ENCODE data around the gene RBP4.

Gene RBP4

DNA sequence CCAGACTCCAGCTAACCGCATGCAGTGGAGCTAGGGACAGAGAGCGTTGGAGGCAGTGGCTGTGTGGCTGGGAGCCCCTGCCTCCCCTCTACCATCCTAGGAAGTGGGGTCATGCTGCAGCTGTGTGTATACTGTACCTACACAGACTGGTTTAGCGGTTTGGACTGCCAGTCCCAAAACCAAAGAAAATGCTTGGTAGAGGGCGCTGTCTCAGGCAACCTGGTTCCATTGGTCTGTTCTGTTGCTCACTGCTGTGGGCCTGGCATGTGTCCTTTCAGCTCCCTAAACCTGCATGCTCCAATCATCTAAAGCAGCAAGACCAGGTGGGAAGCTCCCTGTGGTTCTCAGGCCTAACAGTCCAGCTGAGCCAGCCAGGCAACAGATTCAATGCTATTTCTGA is 4.5 kb downstream of the RBP4 start:
- no peak for DNase-seq (ENCODE audit: low read depth in 3 of 3)

DNA sequence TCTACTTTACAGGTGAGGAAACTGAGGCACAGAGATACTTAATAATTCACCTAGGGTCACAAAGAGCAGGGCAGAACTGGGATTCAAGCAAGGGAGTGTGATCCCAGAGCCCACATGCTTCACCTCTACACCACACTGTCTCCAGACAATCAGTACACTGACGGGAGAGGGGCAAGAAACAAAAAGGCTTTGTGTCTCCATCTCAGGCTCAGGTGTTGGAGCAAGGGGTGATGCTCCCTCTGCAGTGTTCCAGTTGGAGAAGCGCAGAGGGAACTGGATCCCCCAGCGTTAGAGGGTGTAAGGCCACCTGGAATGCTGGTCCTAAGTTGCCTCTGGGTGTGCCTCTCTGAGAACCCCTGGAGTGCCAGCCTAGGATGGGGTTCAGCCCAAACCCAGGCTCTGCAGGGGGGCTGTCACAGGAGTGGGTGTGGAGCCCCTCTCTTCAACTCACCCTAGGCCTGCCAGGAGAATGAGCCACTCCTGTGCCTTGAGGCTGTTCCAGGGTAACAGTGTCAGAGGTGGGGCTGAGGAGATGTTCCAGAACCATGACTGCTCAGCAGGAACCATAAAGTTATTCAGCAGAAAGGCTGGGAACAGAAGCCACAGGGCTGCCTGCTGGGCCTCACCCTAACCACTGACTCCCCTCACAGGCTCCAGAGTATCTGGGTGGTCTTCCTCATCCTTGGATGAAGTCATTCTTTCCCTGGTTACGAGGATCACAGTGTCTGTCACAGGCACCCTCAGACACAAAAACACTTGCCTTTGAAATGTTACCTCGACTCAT is 5.5 kb downstream of the RBP4 start:
- no peak for DNase-seq (ENCODE audit: low read depth in 3 of 3)

DNA sequence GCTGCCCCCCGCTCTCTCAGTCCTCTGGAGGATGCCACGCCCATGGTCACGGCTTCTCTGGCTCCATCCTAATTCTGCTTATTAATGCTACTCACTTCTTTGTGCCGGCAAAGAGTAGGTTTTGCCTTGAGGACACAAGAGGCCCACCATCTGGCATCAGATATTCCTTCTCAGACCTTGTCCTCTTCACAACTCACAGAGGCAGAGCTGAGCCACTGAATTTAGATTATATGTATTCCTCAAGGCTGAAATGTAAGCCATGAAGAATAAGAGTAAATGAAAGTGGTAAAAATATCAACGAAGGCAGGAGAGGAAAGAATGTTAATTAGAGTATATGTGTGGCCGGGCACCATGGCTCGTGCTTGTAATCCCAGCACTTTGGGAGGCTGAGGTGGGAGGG is 6.5 kb downstream of the RBP4 start:
- DNase-seq (ENCODE audit: low read depth in 3 of 3): no peak

DNA sequence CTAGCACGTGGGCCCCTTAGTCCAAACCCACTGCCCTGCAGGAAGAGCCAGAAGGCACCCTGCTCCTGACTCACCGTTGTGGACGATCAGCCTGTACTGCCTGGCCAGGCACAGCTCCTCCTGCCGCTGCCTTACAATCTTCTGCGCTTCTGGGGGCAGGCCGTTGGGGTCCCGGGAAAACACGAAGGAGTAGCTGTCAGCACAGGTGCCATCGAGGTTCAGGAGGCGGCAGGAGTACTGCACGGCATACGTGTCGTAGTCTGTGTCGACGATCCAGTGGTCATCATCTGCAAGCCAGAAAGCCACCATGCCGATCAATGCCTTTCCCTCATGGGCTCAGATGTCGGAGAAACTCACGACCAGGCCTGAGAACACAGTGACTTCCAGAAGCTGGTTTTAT is 7.3 kb downstream of the RBP4 start:
- DNase-seq (ENCODE audit: low read depth in 3 of 3): no peak

DNA sequence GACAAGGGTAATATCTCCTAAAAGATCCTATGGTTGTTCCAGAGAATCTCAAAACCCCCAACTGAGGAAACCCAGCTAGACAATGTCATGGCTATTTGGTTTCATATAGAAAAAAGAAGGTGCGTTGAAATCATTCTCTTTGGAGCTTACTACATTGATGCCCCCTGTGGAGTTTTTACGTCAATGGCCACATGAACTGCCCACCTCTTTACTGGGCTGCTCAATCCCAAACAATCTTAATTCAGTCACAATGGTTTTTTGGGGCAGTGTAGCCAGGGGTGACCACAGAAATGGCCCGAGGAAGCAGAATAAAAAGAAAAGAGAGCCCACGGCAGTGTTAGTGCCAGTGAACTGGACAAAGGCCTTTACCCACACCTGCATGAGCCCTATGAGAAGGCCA is 7.8 kb downstream of the RBP4 start:
- no peak for DNase-seq (ENCODE audit: low read depth in 3 of 3)

- no peak for DNase-seq (ENCODE audit: low read depth in 3 of 3)
Observed at GRCh38 chr10:93591065-93591808, 9.8 kb downstream of the RBP4 start.

DNA sequence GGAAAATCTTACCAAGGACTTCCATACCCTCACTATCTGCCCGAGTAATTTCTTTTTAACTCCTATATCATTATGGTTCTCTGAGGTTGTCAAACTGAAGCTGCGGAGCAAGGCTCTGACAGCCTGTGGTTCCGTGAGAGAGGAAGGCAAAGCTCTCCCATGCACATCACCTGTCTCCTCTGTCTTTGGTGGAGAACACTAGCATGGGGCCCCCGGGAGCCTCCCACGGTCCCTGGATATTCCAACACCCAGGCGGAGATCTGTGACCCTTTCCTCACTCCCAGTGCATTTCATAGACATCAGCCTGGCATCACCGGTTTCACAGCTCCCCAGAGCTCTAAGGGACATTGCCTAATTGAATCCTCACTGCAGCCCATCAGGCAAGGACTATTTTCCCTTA is 10.4 kb downstream of the RBP4 start:
- no peak for DNase-seq (ENCODE audit: low read depth in 3 of 3)

GRCh38 chr10:93589648-93590562 is 11.1 kb downstream of the RBP4 start:
- DNase-seq (ENCODE audit: low read depth in 3 of 3): no peak

- no peak for DNase-seq (ENCODE audit: low read depth in 3 of 3)
Observed at GRCh38 chr10:93584445-93584844, 16.6 kb downstream of the RBP4 start.

DNA sequence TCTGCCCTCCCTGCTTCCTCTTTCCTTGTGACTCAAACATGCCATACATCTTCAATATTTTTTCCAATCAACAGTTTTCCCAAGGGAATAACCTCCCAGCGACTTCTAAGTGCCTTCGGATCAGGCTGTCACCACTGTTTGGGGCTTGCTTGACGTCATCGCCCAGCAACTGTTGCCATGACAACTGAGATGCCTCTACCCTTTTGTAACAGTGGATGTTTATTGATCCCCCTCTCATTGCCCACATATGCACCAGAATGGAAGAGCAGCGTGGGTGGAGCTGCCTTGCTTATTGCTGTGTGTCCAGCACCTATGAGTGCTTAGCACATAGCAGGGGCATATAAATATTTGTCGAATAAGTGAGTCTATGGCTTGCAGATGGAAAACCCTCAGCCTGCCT is 20.2 kb downstream of the RBP4 start:
- no peak for DNase-seq (ENCODE audit: low read depth in 3 of 3)

GRCh38 chr10:93579985-93580711 is 20.9 kb downstream of the RBP4 start:
- no peak for DNase-seq (ENCODE audit: low read depth in 3 of 3)

DNA sequence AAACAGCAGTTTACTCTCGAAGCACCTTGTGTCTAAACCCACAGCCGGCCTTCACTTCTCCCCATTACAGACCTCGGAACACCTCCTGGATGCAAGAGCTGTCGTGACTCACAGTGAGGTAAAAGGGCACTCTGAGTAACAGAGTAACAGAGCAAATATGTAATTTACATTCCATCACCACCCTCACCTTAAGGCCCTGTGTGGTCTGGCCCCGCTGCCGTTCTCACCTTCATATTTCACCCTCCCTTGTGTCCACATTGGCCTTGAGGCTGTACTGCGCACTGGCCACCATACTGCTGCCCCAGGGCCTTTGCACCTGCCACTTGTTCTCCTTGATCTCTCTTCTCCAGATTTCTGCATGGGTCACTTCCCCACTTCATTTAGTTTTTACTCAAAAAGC is 21.9 kb downstream of the RBP4 start:
- no peak for DNase-seq (ENCODE audit: low read depth in 3 of 3)

- DNase-seq (ENCODE audit: low read depth in 3 of 3): no peak
Observed at GRCh38 chr10:93577565-93577964, 23.5 kb downstream of the RBP4 start.

DNA sequence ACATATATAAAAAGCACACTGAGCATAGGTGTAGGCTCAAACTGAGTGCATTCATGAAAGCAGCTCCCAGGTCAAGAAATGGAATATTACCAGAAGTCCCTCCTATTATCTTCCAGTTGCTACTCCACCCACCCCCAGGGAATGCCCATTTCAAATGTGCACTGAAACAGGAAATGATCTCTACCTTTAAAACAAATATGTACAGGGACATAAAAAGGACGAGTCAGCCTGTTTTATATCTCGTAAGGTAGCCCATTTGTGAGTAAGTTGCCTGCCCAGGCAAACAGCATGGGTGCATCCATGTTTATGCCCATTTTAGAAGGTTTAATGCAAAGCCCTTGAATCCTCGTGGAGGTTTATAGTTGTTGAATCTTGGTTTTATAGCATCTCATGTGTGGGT is 24.1 kb downstream of the RBP4 start:
- no peak for DNase-seq (ENCODE audit: low read depth in 3 of 3)

GRCh38 chr10:93573924-93574323 is 27.1 kb downstream of the RBP4 start:
- no peak for DNase-seq (ENCODE audit: low read depth in 3 of 3)

DNA sequence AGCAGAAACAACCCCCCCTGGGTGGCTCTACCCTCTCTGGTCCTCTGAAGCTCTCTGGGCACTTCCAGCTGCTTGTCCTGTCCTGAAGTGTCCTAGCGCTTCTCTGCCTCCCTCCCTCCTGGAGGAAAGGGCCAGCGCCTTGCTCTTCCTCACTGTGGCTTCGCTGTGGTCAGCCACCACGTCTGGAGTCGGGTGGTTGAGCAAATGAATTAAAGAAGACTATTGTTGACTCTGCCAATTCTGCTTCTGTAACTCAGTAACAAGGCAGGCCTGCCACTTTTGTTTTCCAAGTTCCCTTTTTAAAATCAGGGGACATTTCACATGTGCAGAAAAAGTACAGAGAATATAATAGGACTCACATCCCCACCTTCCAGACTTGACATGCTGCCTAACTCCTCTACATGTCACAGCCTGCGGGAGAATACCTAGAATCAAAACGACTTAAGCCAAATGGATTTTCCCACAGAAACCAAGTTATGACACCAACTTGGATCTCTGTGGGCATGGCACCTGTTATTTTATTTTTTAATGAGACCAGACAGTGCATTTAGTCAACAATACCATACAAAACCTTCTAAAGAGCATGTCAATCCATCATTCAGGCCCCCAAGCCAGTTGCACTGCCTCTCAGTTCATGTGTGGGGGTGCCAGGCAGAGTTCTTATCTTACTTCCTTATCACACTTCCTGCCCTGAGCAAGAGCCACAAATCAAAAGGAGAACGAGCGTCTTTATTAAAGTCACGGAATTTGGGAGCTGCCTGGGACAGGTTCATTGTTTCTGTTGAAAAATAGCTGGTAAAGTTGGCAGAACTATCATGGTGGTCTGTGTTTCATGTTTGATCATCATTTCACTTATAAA is 27.8 kb downstream of the RBP4 start:
- no peak for DNase-seq (ENCODE audit: low read depth in 3 of 3)

GRCh38 chr10:93572606-93573005 is 28.4 kb downstream of the RBP4 start:
- DNase-seq (ENCODE audit: low read depth in 3 of 3): no peak

DNA sequence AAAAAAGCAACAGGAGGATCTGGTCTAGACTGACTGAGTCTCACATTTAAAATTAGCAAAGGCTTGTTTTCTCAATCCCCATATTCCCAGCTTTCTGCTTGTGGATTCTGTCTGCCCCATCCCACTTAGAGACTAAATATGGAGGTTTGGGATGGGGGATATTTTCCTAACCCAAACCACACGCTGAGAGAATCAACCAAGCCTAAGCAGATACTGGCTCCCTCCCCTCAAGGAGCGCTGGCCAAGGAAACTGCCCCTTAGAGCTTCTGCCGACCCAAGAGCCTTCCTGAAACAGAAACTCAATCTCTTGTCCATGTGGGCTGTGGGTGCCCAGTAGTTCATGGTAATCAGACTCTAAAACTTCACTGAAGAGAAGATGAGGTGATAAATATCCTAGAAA is 30.7 kb downstream of the RBP4 start:
- no peak for DNase-seq (ENCODE audit: low read depth in 3 of 3)

DNA sequence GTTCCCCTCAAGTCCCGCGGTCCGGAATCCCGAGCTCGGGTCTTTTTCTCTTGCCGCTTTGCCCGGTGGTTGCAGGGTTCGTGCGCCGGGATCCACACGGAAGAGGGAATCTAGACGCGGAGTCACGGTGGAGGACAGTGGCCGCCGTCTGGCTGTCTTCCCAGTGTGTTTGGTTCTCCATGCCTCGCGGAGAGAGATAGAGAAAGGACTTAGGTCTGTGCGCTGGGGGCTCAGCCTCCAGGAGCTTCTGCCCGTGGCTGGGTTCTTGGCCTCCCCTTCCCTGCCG is 33.0 kb downstream of the RBP4 start:
- DNase-seq (ENCODE audit: low read depth in 3 of 3): no peak

GRCh38 chr10:93567277-93568104 is 33.5 kb downstream of the RBP4 start:
- DNase-seq (ENCODE audit: low read depth in 3 of 3): no peak
